ENCODE data around the gene FANCE. TPM values are rescaled to one million over a fixed set of nuclear protein-coding genes. Genes with fewer than 3 reads are reported as not detected.
A peak's percentile ranks its signal among the peaks of the same experiment; 100 is the strongest.

The FANCE gene
- total RNA-seq, 1 donor from 2014 or later = 11.6 TPM

GRCh38 chr6:35477028-35477427 is 24.9 kb downstream of the FANCE start:
- DNase-seq (ENCODE audit: extremely low spot score, unreplicated experiment) = no peak
- TF ChIP-seq CTCF (conservative IDR thresholded peaks at IDR 0.05) = no peak
- peak overlapping the region; percentile 59 for H3K27ac Mint-ChIP-seq
- no peak overlapping the region for H3K4me3 Mint-ChIP-seq
- H3K9me3 Mint-ChIP-seq = no peaks in the 10 kb centered on the region
- peaks cover 13% of the 10 kb centered on the region for H3K4me1 Mint-ChIP-seq (ENCODE audit: unreplicated experiment)
- H3K27me3 Mint-ChIP-seq = no peaks in the 10 kb centered on the region
- peaks cover 7% of the 10 kb centered on the region for H3K36me3 Mint-ChIP-seq

- H3K36me3 Mint-ChIP-seq = peaks cover 7% of the 10 kb centered on the region
- DNase-seq (ENCODE audit: extremely low spot score, unreplicated experiment) = no peak
- H3K9me3 Mint-ChIP-seq = no peaks in the 10 kb centered on the region
- H3K27ac Mint-ChIP-seq = peak overlapping the region; percentile 34
- no peak overlapping the region for H3K4me3 Mint-ChIP-seq
- H3K4me1 Mint-ChIP-seq (ENCODE audit: unreplicated experiment) = peaks cover 8% of the 10 kb centered on the region
- H3K27me3 Mint-ChIP-seq = no peaks in the 10 kb centered on the region
- no peak for TF ChIP-seq CTCF (conservative IDR thresholded peaks at IDR 0.05)
Observed at GRCh38 chr6:35477551-35478179, 25.5 kb downstream of the FANCE start.

GRCh38 chr6:35478259-35478658 is 26.1 kb downstream of the FANCE start:
- no peak for TF ChIP-seq CTCF (conservative IDR thresholded peaks at IDR 0.05)
- H3K4me1 Mint-ChIP-seq (ENCODE audit: unreplicated experiment) = peaks cover 12% of the 10 kb centered on the region
- no peaks in the 10 kb centered on the region for H3K27me3 Mint-ChIP-seq
- H3K27ac Mint-ChIP-seq = no peak overlapping the region
- H3K36me3 Mint-ChIP-seq = peaks cover 10% of the 10 kb centered on the region
- H3K4me3 Mint-ChIP-seq = no peak overlapping the region
- no peak for DNase-seq (ENCODE audit: extremely low spot score, unreplicated experiment)
- no peaks in the 10 kb centered on the region for H3K9me3 Mint-ChIP-seq

- H3K27ac Mint-ChIP-seq = peak overlapping the region; percentile 18
- no peaks in the 10 kb centered on the region for H3K27me3 Mint-ChIP-seq
- H3K4me3 Mint-ChIP-seq = no peak overlapping the region
- DNase-seq (ENCODE audit: extremely low spot score, unreplicated experiment) = no peak
- TF ChIP-seq CTCF (conservative IDR thresholded peaks at IDR 0.05) = no peak
- H3K9me3 Mint-ChIP-seq = no peaks in the 10 kb centered on the region
- peaks cover 10% of the 10 kb centered on the region for H3K36me3 Mint-ChIP-seq
- peaks cover 12% of the 10 kb centered on the region for H3K4me1 Mint-ChIP-seq (ENCODE audit: unreplicated experiment)
Observed at GRCh38 chr6:35480176-35480575, 28.0 kb downstream of the FANCE start.

- TF ChIP-seq CTCF (conservative IDR thresholded peaks at IDR 0.05) = no peak
- DNase-seq (ENCODE audit: extremely low spot score, unreplicated experiment) = no peak
- Mint-ChIP-seq H3K36me3 (peaks cover 10% of the 10 kb centered on the region), H3K27me3 (no peaks in the 10 kb centered on the region), H3K27ac (peak overlapping the region; percentile 58), H3K4me1 (ENCODE audit: unreplicated experiment) (peaks cover 12% of the 10 kb centered on the region), H3K9me3 (no peaks in the 10 kb centered on the region), H3K4me3 (peak overlapping the region; percentile 26)
Observed at GRCh38 chr6:35481226-35481625, 29.1 kb downstream of the FANCE start.
